ENCODE data around the gene DYRK3.

DYRK3 gene

GRCh38 chr1:206684003-206684402 is 48.7 kb downstream of the DYRK3 start:
- DNase-seq (ENCODE audit: low spot score), result no peak

- peak; percentile 92 for DNase-seq (ENCODE audit: low spot score)
Observed at GRCh38 chr1:206684478-206685333, 49.4 kb downstream of the DYRK3 start, which contains the start of gene MAPKAPK2. MAPKAPK2 (plus strand) TSS chr1:206684905; CDS start chr1:206685230, 325 bp downstream.

GRCh38 chr1:206685334-206685768 is 50.0 kb downstream of the DYRK3 start:
- DNase-seq (ENCODE audit: low spot score), result no peak

GRCh38 chr1:206685769-206686477 is 50.6 kb downstream of the DYRK3 start:
- DNase-seq (ENCODE audit: low spot score), result no peak

- no peak for DNase-seq (ENCODE audit: low spot score)
Observed at GRCh38 chr1:206686478-206687249, 51.3 kb downstream of the DYRK3 start.

GRCh38 chr1:206687251-206687914 is 52.0 kb downstream of the DYRK3 start:
- DNase-seq (ENCODE audit: low spot score), result no peak

- no peak for DNase-seq (ENCODE audit: low spot score)
Observed at GRCh38 chr1:206687915-206688442, 52.6 kb downstream of the DYRK3 start.

- no peak for DNase-seq (ENCODE audit: low spot score)
Observed at GRCh38 chr1:206690516-206690915, 55.2 kb downstream of the DYRK3 start.

- no peak for DNase-seq (ENCODE audit: low spot score)
Observed at GRCh38 chr1:206691604-206692003, 56.3 kb downstream of the DYRK3 start.

GRCh38 chr1:206693029-206693428 is 57.7 kb downstream of the DYRK3 start:
- DNase-seq (ENCODE audit: low spot score), result no peak

GRCh38 chr1:206693592-206693991 is 58.3 kb downstream of the DYRK3 start:
- no peak for DNase-seq (ENCODE audit: low spot score)

- no peak for DNase-seq (ENCODE audit: low spot score)
Observed at GRCh38 chr1:206694171-206695124, 59.1 kb downstream of the DYRK3 start.

- DNase-seq (ENCODE audit: low spot score), result no peak
Observed at GRCh38 chr1:206695733-206696132, 60.4 kb downstream of the DYRK3 start.

- DNase-seq (ENCODE audit: low spot score), result no peak
Observed at GRCh38 chr1:206696812-206697585, 61.7 kb downstream of the DYRK3 start.

- DNase-seq (ENCODE audit: low spot score), result no peak
Observed at GRCh38 chr1:206698011-206698410, 62.7 kb downstream of the DYRK3 start.

Measured in left forelimb (tissue), 1 donor.